ENCODE data around the gene PACSIN3. TPM values are rescaled to one million over a fixed set of nuclear protein-coding genes. Genes with fewer than 3 reads are reported as not detected.
A peak's percentile ranks its signal among the peaks of the same experiment; 100 is the strongest.

PACSIN3 gene
- total and polyA plus RNA-seq, 2 of the 13 experiments (the other 11 are each of a cell fraction or from before 2014, with no cell fraction given) = 47.9 to 93.3 TPM

DNA sequence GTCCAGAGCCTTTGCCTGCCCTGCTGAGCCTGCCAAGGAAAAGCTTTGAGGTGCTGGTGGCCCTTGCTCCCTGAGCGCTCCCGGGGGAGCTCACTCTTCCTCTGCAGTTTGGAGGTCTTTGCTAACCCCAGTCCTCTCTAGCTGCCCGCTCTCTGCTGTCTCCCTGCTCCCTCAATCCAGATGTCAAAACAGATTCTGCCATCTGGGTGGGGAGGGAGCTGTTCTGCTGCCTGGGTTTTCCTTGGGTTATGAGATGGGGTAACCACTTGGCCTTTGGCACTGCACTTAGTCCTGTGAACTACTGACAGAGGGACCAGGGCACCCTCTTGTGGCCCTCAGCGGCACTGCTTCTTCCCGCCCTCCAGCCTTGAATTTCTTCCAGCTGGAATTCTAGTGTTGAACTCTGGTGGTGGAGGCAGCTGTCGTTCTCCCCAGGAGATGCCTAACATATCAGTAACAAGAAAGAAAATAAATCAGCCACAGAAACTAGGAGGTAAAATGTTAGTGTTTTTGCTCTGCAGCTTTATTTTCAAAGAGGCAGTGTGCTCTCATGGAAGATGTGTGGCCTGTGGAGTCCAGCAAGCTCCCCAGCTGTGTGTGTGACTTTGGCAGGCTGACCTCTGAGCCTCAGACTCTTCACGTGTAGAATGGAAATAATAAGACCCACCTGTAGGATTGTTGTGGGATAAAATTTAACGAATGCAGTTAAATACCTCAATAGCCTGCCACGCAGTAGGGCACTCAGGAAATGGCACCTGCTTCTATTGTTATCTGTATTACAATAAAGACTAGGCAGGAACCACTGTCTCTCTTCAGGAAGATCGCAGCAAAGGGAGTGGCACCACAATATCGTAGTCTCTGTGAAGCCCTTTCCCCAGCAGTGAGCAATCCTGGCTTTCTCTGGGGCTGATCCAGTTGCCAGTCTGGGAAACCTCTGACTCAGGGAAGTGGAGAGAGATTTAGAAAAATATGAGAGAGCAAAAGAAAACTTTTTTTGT lies 33.0 kb downstream of the PACSIN3 start (continued):
- TF ChIP-seq ZNF749 (CRISPR knock-in tag; IDR thresholded peaks at IDR 0.05; ENCODE audit: borderline replicate concordance) (no peak), NKX3-1 (CRISPR knock-in tag; IDR thresholded peaks at IDR 0.05) (no peak), ZEB1 (IDR thresholded peaks at IDR 0.05; ENCODE audit: insufficient replicate concordance, low read depth) (no peak), ZNF589 (CRISPR knock-in tag; conservative IDR thresholded peaks at IDR 0.05) (no peak), RORA (CRISPR knock-in tag; IDR thresholded peaks at IDR 0.05) (no peak), ZNF652 (CRISPR knock-in tag; IDR thresholded peaks at IDR 0.05; ENCODE audit: borderline replicate concordance, low read depth) (no peak), ZNF816 (CRISPR knock-in tag; IDR thresholded peaks at IDR 0.05; ENCODE audit: borderline replicate concordance) (no peak), SCMH1 (CRISPR knock-in tag; IDR thresholded peaks at IDR 0.05; ENCODE audit: borderline replicate concordance) (no peak), AHR (CRISPR knock-in tag; IDR thresholded peaks at IDR 0.05) (no peak), HDAC2 (CRISPR knock-in tag; IDR thresholded peaks at IDR 0.05) (no peak), HNF1B (CRISPR knock-in tag; IDR thresholded peaks at IDR 0.05) (no peak), ZNF782 (CRISPR knock-in tag; IDR thresholded peaks at IDR 0.05; ENCODE audit: borderline replicate concordance) (no peak), PITX1 (CRISPR knock-in tag; IDR thresholded peaks at IDR 0.05) (no peak), SAP130 (CRISPR knock-in tag; IDR thresholded peaks at IDR 0.05; ENCODE audit: low read depth) (0 out of 2 replicates have a peak, but pooled peaks have one; percentile 30), ZNF468 (CRISPR knock-in tag; IDR thresholded peaks at IDR 0.05) (no peak), CREB1 (IDR thresholded peaks at IDR 0.05) (no peak), CREB1 (CRISPR knock-in tag; IDR thresholded peaks at IDR 0.05) (no peak), ELF3 (CRISPR knock-in tag; IDR thresholded peaks at IDR 0.05) (peak; percentile 63), ZFX (CRISPR knock-in tag; IDR thresholded peaks at IDR 0.05; ENCODE audit: low read depth) (peak; percentile 22; the same call in 1 of the 2 replicates), MED8 (CRISPR knock-in tag; IDR thresholded peaks at IDR 0.05; ENCODE audit: insufficient replicate concordance) (no peak), ZNF503 (CRISPR knock-in tag; IDR thresholded peaks at IDR 0.05) (no peak), NFE2 (CRISPR knock-in tag; IDR thresholded peaks at IDR 0.05) (no peak)
- TF ChIP-seq, protein P1, sequence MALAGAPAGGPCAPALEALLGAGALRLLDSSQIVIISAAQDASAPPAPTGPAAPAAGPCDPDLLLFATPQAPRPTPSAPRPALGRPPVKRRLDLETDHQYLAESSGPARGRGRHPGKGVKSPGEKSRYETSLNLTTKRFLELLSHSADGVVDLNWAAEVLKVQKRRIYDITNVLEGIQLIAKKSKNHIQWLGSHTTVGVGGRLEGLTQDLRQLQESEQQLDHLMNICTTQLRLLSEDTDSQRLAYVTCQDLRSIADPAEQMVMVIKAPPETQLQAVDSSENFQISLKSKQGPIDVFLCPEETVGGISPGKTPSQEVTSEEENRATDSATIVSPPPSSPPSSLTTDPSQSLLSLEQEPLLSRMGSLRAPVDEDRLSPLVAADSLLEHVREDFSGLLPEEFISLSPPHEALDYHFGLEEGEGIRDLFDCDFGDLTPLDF (CRISPR knock-in tag; IDR thresholded peaks at IDR 0.05) = no peak
- TF ChIP-seq, protein P2, sequence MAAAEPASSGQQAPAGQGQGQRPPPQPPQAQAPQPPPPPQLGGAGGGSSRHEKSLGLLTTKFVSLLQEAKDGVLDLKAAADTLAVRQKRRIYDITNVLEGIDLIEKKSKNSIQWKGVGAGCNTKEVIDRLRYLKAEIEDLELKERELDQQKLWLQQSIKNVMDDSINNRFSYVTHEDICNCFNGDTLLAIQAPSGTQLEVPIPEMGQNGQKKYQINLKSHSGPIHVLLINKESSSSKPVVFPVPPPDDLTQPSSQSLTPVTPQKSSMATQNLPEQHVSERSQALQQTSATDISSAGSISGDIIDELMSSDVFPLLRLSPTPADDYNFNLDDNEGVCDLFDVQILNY (CRISPR knock-in tag; conservative IDR thresholded peaks at IDR 0.05) = no peak
